DND-41 (cell line): ENCODE data around the gene TMEM270.

Experiments
- ATAC-seq: fragments of 200-7000 bp; cut with Tn5 transposase; 3 replicates; pipeline ENCODE4 v1.9.1; 2021; ENCODE audit warnings: low read depth; ENCODE audit not compliant: insufficient read depth
- DNase-seq: peaks from one replicate; pipeline ENCODE4 v3.0.0-alpha.2; 2020
- H2AFZ ChIP-seq: 2 replicates; pipeline ENCODE4 v1.6.0; 2012; ENCODE audit warnings: low read depth, low read length
- H3K27ac ChIP-seq: 2 replicates; pipeline ENCODE4 v1.5.1; 2012; ENCODE audit warnings: low read length, inconsistent platforms
- H3K27me3 ChIP-seq: fragments of 200-600 bp; sonication (generic); 2 replicates; pipeline ENCODE4 v1.6.0; 2012; ENCODE audit warnings: low read length, mild to moderate bottlenecking, inconsistent platforms; ENCODE audit not compliant: insufficient read depth, poor library complexity
- H3K36me3 ChIP-seq: 2 replicates; pipeline ENCODE4 v1.5.1; 2012; ENCODE audit warnings: low read length, inconsistent platforms; ENCODE audit not compliant: insufficient read depth
- H3K4me1 ChIP-seq: 2 replicates; pipeline ENCODE4 v1.5.1; 2012; ENCODE audit warnings: mild to moderate bottlenecking, low read length; ENCODE audit not compliant: insufficient read depth
- H3K4me2 ChIP-seq: 2 replicates; pipeline ENCODE4 v1.6.0; 2012; ENCODE audit warnings: mild to moderate bottlenecking, moderate library complexity, low read length, inconsistent platforms; ENCODE audit not compliant: insufficient read depth
- H3K4me3 ChIP-seq, 2 experiments: fragments of 200-600 bp in 1 of 2; shearing (Covaris generic) in 1 of 2; 2 replicates each; pipeline ENCODE4 v1.5.1; 2012 to 2016; ENCODE audit warnings: inconsistent platforms in 2 of 2, low read length in 2 of 2, mild to moderate bottlenecking in 2 of 2, low read depth in 1 of 2, moderate library complexity in 1 of 2
- H3K79me2 ChIP-seq: 2 replicates; pipeline ENCODE4 v1.6.0; 2012; ENCODE audit warnings: low read length, inconsistent platforms; ENCODE audit not compliant: insufficient read depth
- H3K9ac ChIP-seq: 2 replicates; pipeline ENCODE4 v1.6.0; 2012; ENCODE audit warnings: low read depth, mild to moderate bottlenecking, inconsistent platforms, low read length, moderate library complexity
- H3K9me3 ChIP-seq: 2 replicates; pipeline ENCODE4 v1.5.1; 2012; ENCODE audit warnings: low read length, moderate library complexity, mild to moderate bottlenecking, inconsistent platforms; ENCODE audit not compliant: insufficient read depth, severe bottlenecking
- H4K20me1 ChIP-seq: 2 replicates; pipeline ENCODE4 v1.6.0; 2012; ENCODE audit warnings: low read length; ENCODE audit not compliant: insufficient read depth
- CTCF ChIP-seq: IDR thresholded peaks from 2 replicates; pipeline ENCODE4 v1.5.1; 2012; ENCODE audit warnings: borderline replicate concordance, low read length, moderate library complexity, mild to moderate bottlenecking; ENCODE audit not compliant: poor library complexity, severe bottlenecking; ENCODE audit errors: extremely low read depth
- EZH2 ChIP-seq: IDR thresholded peaks from 3 replicates; pipeline ENCODE4 v1.6.1; 2012; ENCODE audit warnings: borderline replicate concordance, low read depth, mild to moderate bottlenecking, moderate library complexity, low read length, inconsistent platforms; ENCODE audit not compliant: severe bottlenecking

Gene TMEM270

GRCh38 chr7:73852500-73852899, 8.5 kb upstream of the TMEM270 start:
- Histone ChIP-seq H4K20me1 (no peaks in the 10 kb centered on the region), H3K4me1 (peaks cover 10% of the 10 kb centered on the region), H3K4me2 (no peak overlapping the region), H3K27ac (no peak overlapping the region), H2AFZ (no peak overlapping the region), H3K9me3 (no peaks in the 10 kb centered on the region), H3K4me3 (no peak overlapping the region), H3K36me3 (no peaks in the 10 kb centered on the region), H3K9ac (no peak overlapping the region), H3K27me3 (peaks cover 14% of the 10 kb centered on the region), H3K79me2 (no peaks in the 10 kb centered on the region)
- DNase-seq, result no peak
- ATAC-seq, result no peak
- no peak for TF ChIP-seq EZH2
- TF ChIP-seq CTCF, result no peak

- no peaks in the 10 kb centered on the region for H4K20me1 ChIP-seq
- no peak overlapping the region for H3K4me2 ChIP-seq
- no peaks in the 10 kb centered on the region for H3K9me3 ChIP-seq
- DNase-seq (no peak), ATAC-seq (no peak)
- peaks cover 14% of the 10 kb centered on the region for H3K27me3 ChIP-seq
- no peak overlapping the region for H3K9ac ChIP-seq
- H3K27ac ChIP-seq, result no peak overlapping the region
- H3K36me3 ChIP-seq, result no peaks in the 10 kb centered on the region
- no peak overlapping the region for H2AFZ ChIP-seq
- no peaks in the 10 kb centered on the region for H3K79me2 ChIP-seq
- peaks cover 10% of the 10 kb centered on the region for H3K4me1 ChIP-seq
- TF ChIP-seq CTCF (no peak), EZH2 (no peak)
- H3K4me3 ChIP-seq, result no peak overlapping the region
These were observed 4.0 kb upstream of the TMEM270 start for GRCh38 chr7:73856941-73857340.

GRCh38 chr7:73858807-73859206, 2.2 kb upstream of the TMEM270 start:
- no peaks in the 10 kb centered on the region for H3K79me2 ChIP-seq
- no peak for TF ChIP-seq EZH2
- no peak for TF ChIP-seq CTCF
- H3K36me3 ChIP-seq, result no peaks in the 10 kb centered on the region
- no peak for DNase-seq
- peaks cover 8% of the 10 kb centered on the region for H3K27me3 ChIP-seq
- no peak overlapping the region for H3K9ac ChIP-seq
- H3K4me3 ChIP-seq, result no peak overlapping the region
- ATAC-seq, result no peak
- H4K20me1 ChIP-seq, result no peaks in the 10 kb centered on the region
- H3K9me3 ChIP-seq, result no peaks in the 10 kb centered on the region
- no peak overlapping the region for H3K4me2 ChIP-seq
- peaks cover 10% of the 10 kb centered on the region for H3K4me1 ChIP-seq
- no peak overlapping the region for H2AFZ ChIP-seq
- no peak overlapping the region for H3K27ac ChIP-seq

- no peak for DNase-seq
These were observed 346 bp downstream of the TMEM270 start for GRCh38 chr7:73861305-73861704.

More at GRCh38 chr7:73861305-73861704, 346 bp downstream of the TMEM270 start:
- H2AFZ ChIP-seq, result no peak overlapping the region
- no peaks in the 10 kb centered on the region for H4K20me1 ChIP-seq
- H3K4me3 ChIP-seq, result no peak overlapping the region
- H3K27me3 ChIP-seq, result no peaks in the 10 kb centered on the region
- no peaks in the 10 kb centered on the region for H3K4me1 ChIP-seq
- no peak overlapping the region for H3K9ac ChIP-seq
- ATAC-seq, result no peak
- no peaks in the 10 kb centered on the region for H3K36me3 ChIP-seq
- no peak overlapping the region for H3K27ac ChIP-seq
- H3K79me2 ChIP-seq, result no peaks in the 10 kb centered on the region
- no peak overlapping the region for H3K4me2 ChIP-seq
- no peaks in the 10 kb centered on the region for H3K9me3 ChIP-seq
- TF ChIP-seq CTCF, result no peak
- no peak for TF ChIP-seq EZH2
